GM23338 (cell line): ENCODE measurements around the gene FAU. TPM values are rescaled to one million over a fixed set of nuclear protein-coding genes. Genes with fewer than 3 reads are reported as not detected.

Experiments used
- ATAC-seq: fragments of 200-7000 bp; cut with Tn5 transposase; 3 replicates; pipeline ENCODE4 v1.9.1; 2020
- DNase-seq: peaks from one replicate; pipeline ENCODE4 v3.0.0-alpha.2; 2015; ENCODE audit warnings: low spot score
- H2AFZ ChIP-seq: fragments of 200-600 bp; sonication (generic); 2 replicates; pipeline ENCODE4 v1.8.0; 2016; ENCODE audit warnings: antibody characterized with exemption, mild to moderate bottlenecking, moderate library complexity
- H3F3A ChIP-seq: fragments of 200-600 bp; sonication (generic); replicated peaks from 2 replicates; pipeline ENCODE4 v1.8.0; 2017; ENCODE audit warnings: antibody characterized with exemption, mixed run types, low read depth
- H3K27ac ChIP-seq: fragments of 200-600 bp; sonication (generic); 2 replicates; pipeline ENCODE4 v1.6.1; 2016; ENCODE audit warnings: low read depth
- H3K27me3 ChIP-seq: fragments of 200-600 bp; sonication (generic); 2 replicates; pipeline ENCODE4 v1.8.0; 2016; ENCODE audit warnings: mild to moderate bottlenecking, mixed run types, moderate library complexity; ENCODE audit not compliant: insufficient read depth
- H3K36me3 ChIP-seq: fragments of 200-600 bp; sonication (generic); 2 replicates; pipeline ENCODE4 v1.8.0; 2016; ENCODE audit warnings: mild to moderate bottlenecking; ENCODE audit not compliant: insufficient read depth
- H3K4me1 ChIP-seq: fragments of 200-600 bp; sonication (generic); 2 replicates; pipeline ENCODE4 v1.8.0; 2016; ENCODE audit warnings: mild to moderate bottlenecking, moderate library complexity; ENCODE audit not compliant: insufficient read depth
- H3K4me2 ChIP-seq: fragments of 200-600 bp; sonication (generic); 2 replicates; pipeline ENCODE4 v1.7.1; 2017; ENCODE audit warnings: mixed run types
- H3K4me3 ChIP-seq: fragments of 200-600 bp; sonication (generic); 2 replicates; pipeline ENCODE4 v1.6.1; 2016; ENCODE audit warnings: mixed run types
- H3K79me2 ChIP-seq: fragments of 200-600 bp; sonication (generic); replicated peaks from 2 replicates; pipeline ENCODE4 v1.8.0; 2017; ENCODE audit warnings: mild to moderate bottlenecking; ENCODE audit not compliant: insufficient read depth
- H3K9me2 ChIP-seq: fragments of 200-600 bp; sonication (generic); 2 replicates; pipeline ENCODE4 v1.8.0; 2017; ENCODE audit not compliant: insufficient read depth
- H4K20me1 ChIP-seq: fragments of 200-600 bp; sonication (generic); replicated peaks from 2 replicates; pipeline ENCODE4 v1.8.0; 2017; ENCODE audit warnings: mild to moderate bottlenecking; ENCODE audit not compliant: insufficient read depth
- H3K27ac Mint-ChIP-seq: 2 replicates; pipeline ENCODE4 v1.8.0; 2020; ENCODE audit warnings: inconsistent platforms, mild to moderate bottlenecking, moderate library complexity, mixed read lengths
- H3K27me3 Mint-ChIP-seq: 3 replicates; pipeline ENCODE4 v1.8.0; 2022; ENCODE audit warnings: low read depth, mild to moderate bottlenecking, moderate library complexity, mixed read lengths, inconsistent platforms; ENCODE audit not compliant: insufficient read depth, poor library complexity
- H3K36me3 Mint-ChIP-seq: 3 replicates; pipeline ENCODE4 v1.8.0; 2021; ENCODE audit warnings: low read depth, mild to moderate bottlenecking, inconsistent platforms, moderate library complexity, mixed read lengths
- H3K4me1 Mint-ChIP-seq: 3 replicates; pipeline ENCODE4 v1.8.0; 2020; ENCODE audit warnings: mild to moderate bottlenecking, inconsistent platforms, mixed read lengths
- H3K4me3 Mint-ChIP-seq: 3 replicates; pipeline ENCODE4 v1.8.0; 2021; ENCODE audit warnings: moderate library complexity, mild to moderate bottlenecking, inconsistent platforms, mixed read lengths
- H3K9me3 Mint-ChIP-seq: 3 replicates; pipeline ENCODE4 v1.8.0; 2020; ENCODE audit warnings: moderate library complexity, mild to moderate bottlenecking, inconsistent platforms, mixed read lengths
- CREB1 ChIP-seq: fragments of 250-450 bp; sonication (Bioruptor Pico); IDR thresholded peaks from 2 replicates; pipeline ENCODE4 v1.5.0; 2020; ENCODE audit warnings: low read depth, mild to moderate bottlenecking, moderate library complexity
- EZH2 ChIP-seq: fragments of 200-600 bp; sonication (generic); IDR thresholded peaks from one replicate; pipeline ENCODE4 v1.8.0; 2017; ENCODE audit warnings: antibody characterized with exemption, mild to moderate bottlenecking, low read depth; ENCODE audit not compliant: unreplicated experiment
- EZH2phosphoT487 ChIP-seq: fragments of 200-600 bp; sonication (generic); IDR thresholded peaks from one replicate; pipeline ENCODE4 v1.8.1; 2018; ENCODE audit warnings: antibody characterized with exemption; ENCODE audit not compliant: unreplicated experiment
- JUNB ChIP-seq: IDR thresholded peaks from one replicate; pipeline ENCODE4 v1.6.1; 2016; ENCODE audit warnings: antibody characterized with exemption; ENCODE audit not compliant: unreplicated experiment
- NANOG ChIP-seq: IDR thresholded peaks from 2 replicates; pipeline ENCODE4 v1.6.1; 2016; ENCODE audit warnings: antibody characterized with exemption, borderline replicate concordance
- POLR2AphosphoS5 ChIP-seq: IDR thresholded peaks from 2 replicates; pipeline ENCODE4 v1.6.1; 2016; ENCODE audit warnings: antibody characterized with exemption, low read depth
- REST ChIP-seq: IDR thresholded peaks from one replicate; pipeline ENCODE4 v1.6.1; 2018; ENCODE audit warnings: antibody characterized with exemption; ENCODE audit not compliant: unreplicated experiment
- STAT1 ChIP-seq: IDR thresholded peaks from one replicate; pipeline ENCODE4 v1.6.1; 2016; ENCODE audit warnings: antibody characterized with exemption; ENCODE audit not compliant: unreplicated experiment
- ZNF114 ChIP-seq: fragments of 250-450 bp; sonication (Bioruptor Pico); IDR thresholded peaks from 2 replicates; pipeline ENCODE4 v1.5.0; 2020; ENCODE audit warnings: mild to moderate bottlenecking, moderate library complexity
- ZNF331 ChIP-seq: fragments of 250-450 bp; sonication (Bioruptor Pico); IDR thresholded peaks from 2 replicates; pipeline ENCODE4 v1.5.0; 2020; ENCODE audit warnings: low read depth, mild to moderate bottlenecking, moderate library complexity
- ZNF462 ChIP-seq: fragments of 250-450 bp; sonication (Bioruptor Pico); IDR thresholded peaks from 2 replicates; pipeline ENCODE4 v1.5.0; 2020; ENCODE audit warnings: mild to moderate bottlenecking, moderate library complexity
- polyA plus RNA-seq: library from polyadenylated mRNA; unstranded; fragments of >200 nt; fragmentation: Nextera tagmentation; extraction: Ambion mirVana; gene quantifications from 2 replicates; pipeline ENCODE4 v1.2.1, GENCODE V29; 2016
- total RNA-seq: library from RNA; depleted of rRNA; stranded (reverse); fragments of >200 nt; shearing (Covaris generic); gene quantifications from 2 replicates; pipeline ENCODE4 v1.2.3, GENCODE V29; 2014
- TF ChIP-seq, protein P1 (sequence below): IDR thresholded peaks from 2 replicates; pipeline ENCODE4 v1.6.1; 2016; ENCODE audit warnings: antibody characterized with exemption
- TF ChIP-seq, protein P2 (sequence below), 2 experiments: fragments of 200-600 bp in 1 of 2; sonication (generic) in 1 of 2; conservative IDR thresholded peaks; 2 replicates each; pipeline versions ENCODE4 v1.5.1 to v1.6.1; 2016 to 2017; ENCODE audit warnings: antibody characterized with exemption in 2 of 2, low read depth in 2 of 2, mild to moderate bottlenecking in 2 of 2, moderate library complexity in 1 of 2

FAU gene
- total and polyA plus RNA-seq, 2 experiments from 2014 or later = 262 to 1,177 TPM

- H3K4me2 ChIP-seq = no peak overlapping the region
- TF ChIP-seq EZH2 (no peak), ZNF331 (CRISPR knock-in tag) (no peak), CREB1 (no peak), EZH2phosphoT487 (no peak), NANOG (no peak), STAT1 (no peak), REST (no peak), ZNF114 (no peak), ZNF462 (CRISPR knock-in tag) (no peak), POLR2AphosphoS5 (no peak), JUNB (no peak)
- TF ChIP-seq, protein P1, sequence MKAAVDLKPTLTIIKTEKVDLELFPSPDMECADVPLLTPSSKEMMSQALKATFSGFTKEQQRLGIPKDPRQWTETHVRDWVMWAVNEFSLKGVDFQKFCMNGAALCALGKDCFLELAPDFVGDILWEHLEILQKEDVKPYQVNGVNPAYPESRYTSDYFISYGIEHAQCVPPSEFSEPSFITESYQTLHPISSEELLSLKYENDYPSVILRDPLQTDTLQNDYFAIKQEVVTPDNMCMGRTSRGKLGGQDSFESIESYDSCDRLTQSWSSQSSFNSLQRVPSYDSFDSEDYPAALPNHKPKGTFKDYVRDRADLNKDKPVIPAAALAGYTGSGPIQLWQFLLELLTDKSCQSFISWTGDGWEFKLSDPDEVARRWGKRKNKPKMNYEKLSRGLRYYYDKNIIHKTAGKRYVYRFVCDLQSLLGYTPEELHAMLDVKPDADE = no peak
- TF ChIP-seq, protein P2, sequence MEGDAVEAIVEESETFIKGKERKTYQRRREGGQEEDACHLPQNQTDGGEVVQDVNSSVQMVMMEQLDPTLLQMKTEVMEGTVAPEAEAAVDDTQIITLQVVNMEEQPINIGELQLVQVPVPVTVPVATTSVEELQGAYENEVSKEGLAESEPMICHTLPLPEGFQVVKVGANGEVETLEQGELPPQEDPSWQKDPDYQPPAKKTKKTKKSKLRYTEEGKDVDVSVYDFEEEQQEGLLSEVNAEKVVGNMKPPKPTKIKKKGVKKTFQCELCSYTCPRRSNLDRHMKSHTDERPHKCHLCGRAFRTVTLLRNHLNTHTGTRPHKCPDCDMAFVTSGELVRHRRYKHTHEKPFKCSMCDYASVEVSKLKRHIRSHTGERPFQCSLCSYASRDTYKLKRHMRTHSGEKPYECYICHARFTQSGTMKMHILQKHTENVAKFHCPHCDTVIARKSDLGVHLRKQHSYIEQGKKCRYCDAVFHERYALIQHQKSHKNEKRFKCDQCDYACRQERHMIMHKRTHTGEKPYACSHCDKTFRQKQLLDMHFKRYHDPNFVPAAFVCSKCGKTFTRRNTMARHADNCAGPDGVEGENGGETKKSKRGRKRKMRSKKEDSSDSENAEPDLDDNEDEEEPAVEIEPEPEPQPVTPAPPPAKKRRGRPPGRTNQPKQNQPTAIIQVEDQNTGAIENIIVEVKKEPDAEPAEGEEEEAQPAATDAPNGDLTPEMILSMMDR (conservative IDR thresholded peaks at IDR 0.05; ENCODE audit: low read depth in 2 of 2) = no peak
- peaks cover 11% of the 10 kb centered on the region for H3K4me1 ChIP-seq
- Mint-ChIP-seq H3K27me3 (peaks cover 8% of the 10 kb centered on the region), H3K36me3 (peaks cover 65% of the 10 kb centered on the region), H3K27ac (no peak overlapping the region), H3K4me3 (no peak overlapping the region), H3K4me1 (peaks cover 12% of the 10 kb centered on the region), H3K9me3 (no peaks in the 10 kb centered on the region; the same call in 2 of the 3 replicates)
- no peak overlapping the region for H3K27ac ChIP-seq
- peaks cover 7% of the 10 kb centered on the region for H4K20me1 ChIP-seq
- no peak overlapping the region for H2AFZ ChIP-seq
- no peaks in the 10 kb centered on the region for H3K27me3 ChIP-seq
- H3K79me2 ChIP-seq = peaks cover 34% of the 10 kb centered on the region
- ATAC-seq (no peak), DNase-seq (no peak)
- no peaks in the 10 kb centered on the region for H3K9me2 ChIP-seq
- peaks cover 12% of the 10 kb centered on the region for H3K36me3 ChIP-seq
- peaks cover 19% of the 10 kb centered on the region for H3F3A ChIP-seq
- H3K4me3 ChIP-seq = no peak overlapping the region
Observed at GRCh38 chr11:65125197-65126056, 3.5 kb upstream of the FAU start.
